ENCODE results near the gene UTP15.

- TF ChIP-seq CTCF (IDR thresholded peaks at IDR 0.05): no peak
- no peak for TF ChIP-seq EP300 (IDR thresholded peaks at IDR 0.05)
- no peak for TF ChIP-seq POLR2A (IDR thresholded peaks at IDR 0.05)
These were observed 39.8 kb upstream of the UTP15 start for GRCh38 chr5:73525606-73526203.

Data from gastroesophageal sphincter (tissue), 3 donors.